A549 (cell line): ENCODE measurements around the gene PPP1R12C. TPM values are rescaled to one million over a fixed set of nuclear protein-coding genes. Genes with fewer than 3 reads are reported as not detected.
A peak's percentile ranks its signal among the peaks of the same experiment; 100 is the strongest.

ENCODE experiments used
- ATAC-seq, 2 experiments: fragments of 200-7000 bp in 1 of 2; fragments of >200 bp in 1 of 2; cut with Nextera tagmentation in 1 of 2; cut with Tn5 transposase in 1 of 2; 3 replicates each; pipeline versions ENCODE4 v1.8.0 to v1.9.1; 2018 to 2020; ENCODE audit warnings: mild to moderate bottlenecking in 1 of 2, moderate library complexity in 1 of 2
- CTCF ChIA-PET: fragments of 300-600 bp; sonication (Branson Sonifier 250); formaldehyde crosslinking; extraction: SDS; loops from one replicate; lab custom pipeline; 2021; ENCODE audit warnings: antibody characterized with exemption, inconsistent platforms; lab: Yijun Ruan, JAX
- POLR2A ChIA-PET: fragments of 350-600 bp; formaldehyde crosslinking; extraction: SDS; loops from one replicate; lab custom pipeline; 2021; ENCODE audit warnings: antibody characterized with exemption, inconsistent platforms; lab: Yijun Ruan, JAX
- DNase-seq, 2 experiments: peaks; one replicate each; pipeline versions ENCODE4 v3.0.0 to v3.0.0-alpha.2; 2011 to 2016; ENCODE audit warnings: low read depth in 1 of 2, low spot score in 1 of 2
- FAIRE-seq: peaks from 2 replicates; lab custom pipeline; 2011; peaks lifted over from hg19 to GRCh38; lab: Jason Lieb, UNC
- H3K27ac ChIP-seq, 2 experiments: fragments of >200 bp; sonication (Bioruptor Twin); formaldehyde crosslinking; 3 replicates each; pipeline ENCODE4 v1.5.1; 2016 to 2017
- H3K4me1 ChIP-seq: fragments of >200 bp; sonication (Bioruptor Twin); formaldehyde crosslinking; 3 replicates; pipeline ENCODE4 v1.6.1; 2016
- H3K4me2 ChIP-seq: fragments of >200 bp; sonication (Bioruptor Twin); formaldehyde crosslinking; 3 replicates; pipeline ENCODE4 v1.6.1; 2016
- H3K4me3 ChIP-seq: fragments of >200 bp; sonication (Bioruptor Twin); formaldehyde crosslinking; 3 replicates; pipeline ENCODE4 v1.5.1; 2016
- H3K9me3 ChIP-seq: fragments of >200 bp; sonication (Bioruptor Twin); formaldehyde crosslinking; 3 replicates; pipeline ENCODE4 v1.6.1; 2016
- BHLHE40 ChIP-seq: IDR thresholded peaks from 2 replicates; pipeline ENCODE4 v1.6.1; 2012; ENCODE audit warnings: low read depth, low read length, inconsistent platforms
- CBX2 ChIP-seq: fragments of 200-600 bp; sonication (generic); IDR thresholded peaks from 2 replicates; pipeline ENCODE4 v1.6.1; 2016; ENCODE audit warnings: low read depth, mild to moderate bottlenecking, borderline replicate concordance
- EHMT2 ChIP-seq: fragments of 200-600 bp; sonication (generic); IDR thresholded peaks from 2 replicates; pipeline ENCODE4 v1.6.1; 2016; ENCODE audit warnings: antibody characterized with exemption, low read depth, mild to moderate bottlenecking, moderate library complexity
- EP300 ChIP-seq, 2 experiments: fragments of >200 bp; sonication (Bioruptor Twin); formaldehyde crosslinking; IDR thresholded peaks; 2 replicates in 1 of 2; 3 replicates in 1 of 2; pipeline ENCODE4 v1.6.1; 2016 to 2017
- ESRRA ChIP-seq: fragments of 150-350 bp; IDR thresholded peaks from 2 replicates; pipeline ENCODE4 v1.6.1; 2014; ENCODE audit warnings: mild to moderate bottlenecking, low read length, borderline replicate concordance
- HOXA7 ChIP-seq: fragments of 250-450 bp; sonication (Bioruptor Pico); IDR thresholded peaks from 2 replicates; pipeline ENCODE4 v1.5.0; 2020; ENCODE audit warnings: mild to moderate bottlenecking, moderate library complexity
- HOXB5 ChIP-seq: fragments of 250-450 bp; sonication (Bioruptor Pico); IDR thresholded peaks from 2 replicates; pipeline ENCODE4 v1.5.0; 2020; ENCODE audit warnings: mild to moderate bottlenecking, moderate library complexity
- KDM5A ChIP-seq: fragments of 200-600 bp; sonication (generic); IDR thresholded peaks from 2 replicates; pipeline ENCODE4 v1.6.1; 2016; ENCODE audit warnings: antibody characterized with exemption, mild to moderate bottlenecking
- MAZ ChIP-seq: fragments of 150-350 bp; IDR thresholded peaks from 2 replicates; pipeline ENCODE4 v1.6.1; 2014; ENCODE audit warnings: antibody characterized with exemption, low read depth, low read length, borderline replicate concordance
- MYC ChIP-seq: IDR thresholded peaks from 2 replicates; pipeline ENCODE4 v1.6.1; 2012; ENCODE audit warnings: mild to moderate bottlenecking, inconsistent platforms, low read length, improper control_type of control experiment, borderline replicate concordance
- NFE2L2 ChIP-seq: fragments of 150-350 bp; conservative IDR thresholded peaks from 2 replicates; pipeline ENCODE4 v1.6.1; 2014; ENCODE audit warnings: low read length
- POLR2A ChIP-seq: IDR thresholded peaks from 2 replicates; pipeline ENCODE4 v1.6.1; 2012; ENCODE audit warnings: mild to moderate bottlenecking, low read length
- RAD21 ChIP-seq, 2 experiments: fragments of >200 bp in 1 of 2; sonication (Bioruptor Twin) in 1 of 2; formaldehyde crosslinking in 1 of 2; IDR thresholded peaks in 1 of 2; conservative IDR thresholded peaks in 1 of 2; 2 replicates in 1 of 2; 3 replicates in 1 of 2; pipeline ENCODE4 v1.6.1; 2012 to 2018; ENCODE audit warnings: inconsistent platforms in 1 of 2
- RCOR1 ChIP-seq: fragments of 150-350 bp; IDR thresholded peaks from 2 replicates; pipeline ENCODE4 v1.6.1; 2014; ENCODE audit warnings: antibody characterized with exemption, low read length, low read depth
- TP53 ChIP-seq: fragments of 250-450 bp; sonication (Bioruptor Pico); IDR thresholded peaks from 2 replicates; pipeline ENCODE4 v1.5.0; 2021; ENCODE audit warnings: mild to moderate bottlenecking, moderate library complexity
- ZC3H11A ChIP-seq: fragments of 450-650 bp; IDR thresholded peaks from 2 replicates; pipeline ENCODE4 v1.6.1; 2014; ENCODE audit warnings: antibody characterized with exemption, mild to moderate bottlenecking
- ZFP36 ChIP-seq: fragments of 450-650 bp; IDR thresholded peaks from 2 replicates; pipeline ENCODE4 v1.6.1; 2014; ENCODE audit warnings: borderline replicate concordance; ENCODE audit not compliant: partially characterized antibody
- WGBS: methylation state at CpG from one replicate; pipeline ENCODE4 v1.1.6; 2017; ENCODE audit errors: missing lambda C conversion rate; 5-methylcytosine and 5-hydroxymethylcytosine counted together
- polyA plus RNA-seq, 4 experiments: library from polyadenylated mRNA; depleted of rRNA in 3 of 4; stranded (reverse); fragments of >200 nt; fragmentation: RNase III in 1 of 4; extraction: RNeasy Plus Mini Kit Qiagen cat#74134 plus additional on column Dnase treatment in 1 of 4; gene quantifications; 2 replicates in 3 of 4; 3 replicates in 1 of 4; pipeline ENCODE4 v1.2.3, GENCODE V29; 2011 to 2017
- TF ChIP-seq, protein P1 (sequence below): fragments of 200-600 bp; sonication (generic); IDR thresholded peaks from 2 replicates; pipeline ENCODE4 v1.6.1; 2016; ENCODE audit warnings: antibody characterized with exemption, mild to moderate bottlenecking, moderate library complexity
- TF ChIP-seq, protein P2 (sequence below): fragments of 450-650 bp; IDR thresholded peaks from 2 replicates; pipeline ENCODE4 v1.6.1; 2014; ENCODE audit warnings: antibody characterized with exemption

PPP1R12C gene
- polyA plus RNA-seq, 2 of the 4 experiments (the other 2 are of a cell fraction), result 22.0 to 70.3 TPM

DNA sequence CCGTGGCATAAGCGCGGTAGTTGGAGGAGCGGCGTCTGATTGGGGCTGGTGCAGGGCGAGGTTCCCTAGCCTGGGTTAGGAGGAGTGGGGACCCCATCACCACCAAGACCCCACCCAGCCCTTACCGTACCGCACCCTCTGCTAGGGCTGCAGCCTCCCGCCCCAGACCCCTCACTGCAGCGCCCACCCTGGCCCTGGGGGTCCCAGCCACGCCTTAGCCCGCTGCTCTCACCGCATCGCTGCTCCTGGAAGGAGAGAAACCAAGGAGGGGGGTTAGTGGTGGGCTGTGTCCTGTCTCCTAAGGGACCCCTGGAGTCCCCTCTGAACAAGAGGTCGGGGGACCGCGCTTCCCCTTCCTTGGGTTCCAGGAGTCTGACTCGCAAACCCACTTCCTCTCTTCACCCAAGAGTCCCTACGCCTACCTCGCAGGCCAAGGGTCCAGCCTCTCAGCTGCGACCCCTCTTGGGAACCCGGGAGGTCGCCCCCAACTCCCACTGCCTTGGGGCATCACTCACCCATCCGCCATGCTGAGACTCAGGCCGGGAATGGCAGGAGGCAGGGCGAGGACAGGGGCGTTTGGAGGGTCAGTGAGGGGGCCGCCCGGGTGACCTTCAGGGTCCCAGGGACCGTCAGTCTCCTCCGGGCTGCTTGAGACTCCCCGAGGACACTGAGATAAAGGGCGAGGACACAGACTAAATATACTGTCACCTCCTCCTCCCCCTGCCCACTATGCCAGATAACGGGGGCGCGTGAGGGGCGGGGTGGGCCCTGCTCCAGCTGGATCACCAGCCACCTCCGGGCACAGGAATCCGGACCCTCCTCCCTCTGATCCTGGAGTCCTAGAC is 39.8 kb upstream of the PPP1R12C start, which contains the start of gene TNNI3:
TSS of gene TNNI3 (minus strand) at position 669 of the 845 bp plus-strand sequence. CDS start at position 526, 143 bp downstream.
- Histone ChIP-seq H3K4me2 (peak within 1 kb of the TSS; percentile 70), H3K4me3 (peak within 1 kb of the TSS; percentile 49; the same call in 2 of the 3 replicates), H3K4me1 (peaks cover 20% of the 10 kb centered on the region), H3K9me3 (no peaks in the 10 kb centered on the region), H3K27ac (peak within 1 kb of the TSS in 1 of 2 experiments; percentile 69; a peak in 3 of 6 replicates)
- ChIA-PET POLR2A (interaction anchor here (0.5 to 1.4 kb wide), 2 partner anchors 9 to 250 kb away, joined by 3 to 8 read pairs; partner anchors contain the start of gene UBE2S), CTCF (interaction anchor here (0.8 to 4.5 kb wide), 8 partner anchors 8 to 262 kb away, joined by 3 to 123 read pairs (median 4); partner anchors contain the start of genes DNAAF3 and TNNT1)
- TF ChIP-seq RCOR1, result no peak
- no peak for TF ChIP-seq RAD21 (conservative IDR thresholded peaks at IDR 0.05 in 1 of 2, IDR thresholded peaks at IDR 0.05 in 1 of 2)
- TF ChIP-seq, protein P1, sequence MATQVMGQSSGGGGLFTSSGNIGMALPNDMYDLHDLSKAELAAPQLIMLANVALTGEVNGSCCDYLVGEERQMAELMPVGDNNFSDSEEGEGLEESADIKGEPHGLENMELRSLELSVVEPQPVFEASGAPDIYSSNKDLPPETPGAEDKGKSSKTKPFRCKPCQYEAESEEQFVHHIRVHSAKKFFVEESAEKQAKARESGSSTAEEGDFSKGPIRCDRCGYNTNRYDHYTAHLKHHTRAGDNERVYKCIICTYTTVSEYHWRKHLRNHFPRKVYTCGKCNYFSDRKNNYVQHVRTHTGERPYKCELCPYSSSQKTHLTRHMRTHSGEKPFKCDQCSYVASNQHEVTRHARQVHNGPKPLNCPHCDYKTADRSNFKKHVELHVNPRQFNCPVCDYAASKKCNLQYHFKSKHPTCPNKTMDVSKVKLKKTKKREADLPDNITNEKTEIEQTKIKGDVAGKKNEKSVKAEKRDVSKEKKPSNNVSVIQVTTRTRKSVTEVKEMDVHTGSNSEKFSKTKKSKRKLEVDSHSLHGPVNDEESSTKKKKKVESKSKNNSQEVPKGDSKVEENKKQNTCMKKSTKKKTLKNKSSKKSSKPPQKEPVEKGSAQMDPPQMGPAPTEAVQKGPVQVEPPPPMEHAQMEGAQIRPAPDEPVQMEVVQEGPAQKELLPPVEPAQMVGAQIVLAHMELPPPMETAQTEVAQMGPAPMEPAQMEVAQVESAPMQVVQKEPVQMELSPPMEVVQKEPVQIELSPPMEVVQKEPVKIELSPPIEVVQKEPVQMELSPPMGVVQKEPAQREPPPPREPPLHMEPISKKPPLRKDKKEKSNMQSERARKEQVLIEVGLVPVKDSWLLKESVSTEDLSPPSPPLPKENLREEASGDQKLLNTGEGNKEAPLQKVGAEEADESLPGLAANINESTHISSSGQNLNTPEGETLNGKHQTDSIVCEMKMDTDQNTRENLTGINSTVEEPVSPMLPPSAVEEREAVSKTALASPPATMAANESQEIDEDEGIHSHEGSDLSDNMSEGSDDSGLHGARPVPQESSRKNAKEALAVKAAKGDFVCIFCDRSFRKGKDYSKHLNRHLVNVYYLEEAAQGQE, result no peak
- no peak for TF ChIP-seq KDM5A
- TF ChIP-seq NFE2L2, result no peak
- no peak for TF ChIP-seq CBX2
- TF ChIP-seq POLR2A, result no peak
- TF ChIP-seq HOXB5 (CRISPR knock-in tag), result no peak
- TF ChIP-seq ZC3H11A, result no peak
- TF ChIP-seq, protein P2, sequence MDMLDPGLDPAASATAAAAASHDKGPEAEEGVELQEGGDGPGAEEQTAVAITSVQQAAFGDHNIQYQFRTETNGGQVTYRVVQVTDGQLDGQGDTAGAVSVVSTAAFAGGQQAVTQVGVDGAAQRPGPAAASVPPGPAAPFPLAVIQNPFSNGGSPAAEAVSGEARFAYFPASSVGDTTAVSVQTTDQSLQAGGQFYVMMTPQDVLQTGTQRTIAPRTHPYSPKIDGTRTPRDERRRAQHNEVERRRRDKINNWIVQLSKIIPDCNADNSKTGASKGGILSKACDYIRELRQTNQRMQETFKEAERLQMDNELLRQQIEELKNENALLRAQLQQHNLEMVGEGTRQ, result no peak
- no peak for TF ChIP-seq MYC
- TF ChIP-seq EHMT2, result no peak
- no peak for TF ChIP-seq TP53
- TF ChIP-seq ZFP36, result no peak
- no peak for TF ChIP-seq HOXA7 (CRISPR knock-in tag)
- TF ChIP-seq BHLHE40, result no peak
- TF ChIP-seq MAZ, result no peak
- no peak for TF ChIP-seq EP300 (IDR thresholded peaks at IDR 0.05)
- TF ChIP-seq ESRRA, result no peak
- DNase-seq (no peak), FAIRE-seq (no peak), ATAC-seq (no peak)
- WGBS, result 73% methylated on average over 38 of the region's 39 CpGs
